Stromal cell of bone marrow (primary cell): Measurements from ENCODE around the gene AMBRA1.

Experiments used
- DNase-seq: peaks from one replicate; pipeline ENCODE4 v3.0.0-alpha.2; 2012; ENCODE audit warnings: low read depth

AMBRA1 gene

DNA sequence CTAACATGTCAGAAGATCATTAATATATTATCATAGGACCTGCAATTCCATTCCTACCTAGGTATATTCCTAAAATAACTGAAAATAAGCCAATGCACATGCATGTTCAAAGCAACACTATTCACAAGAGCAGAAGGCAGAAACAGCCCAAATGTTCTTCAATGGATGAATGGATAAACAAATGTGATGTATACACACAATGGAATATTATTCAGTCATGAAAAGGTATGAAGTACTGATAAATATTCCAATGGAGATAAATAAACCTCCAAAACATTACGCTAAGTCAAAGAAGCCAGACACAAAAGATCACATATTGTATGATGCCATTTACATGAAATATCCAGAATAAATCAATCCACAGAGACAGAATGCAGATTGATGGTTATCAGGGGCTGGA lies 16.8 kb downstream of the AMBRA1 start:
- no peak for DNase-seq

DNA sequence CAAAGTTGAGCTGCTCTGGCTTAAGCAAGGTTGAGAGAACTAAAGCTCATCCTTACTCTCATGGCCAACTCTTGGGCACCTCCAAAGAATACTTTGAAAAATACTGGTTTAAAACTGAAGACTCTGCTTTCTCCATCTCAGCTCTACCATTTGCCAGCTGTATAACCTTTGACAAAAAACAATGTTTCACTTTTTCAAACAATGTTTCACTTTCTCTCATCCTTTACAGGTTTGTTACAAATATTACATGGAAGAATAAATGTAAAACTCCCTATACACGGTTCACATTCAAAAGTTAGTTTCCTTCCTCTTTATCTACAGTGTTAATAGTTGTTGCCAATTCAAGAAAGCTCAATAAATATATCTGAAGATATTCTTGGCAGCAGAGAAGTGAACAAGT lies 19.2 kb downstream of the AMBRA1 start:
- DNase-seq, result no peak

DNA sequence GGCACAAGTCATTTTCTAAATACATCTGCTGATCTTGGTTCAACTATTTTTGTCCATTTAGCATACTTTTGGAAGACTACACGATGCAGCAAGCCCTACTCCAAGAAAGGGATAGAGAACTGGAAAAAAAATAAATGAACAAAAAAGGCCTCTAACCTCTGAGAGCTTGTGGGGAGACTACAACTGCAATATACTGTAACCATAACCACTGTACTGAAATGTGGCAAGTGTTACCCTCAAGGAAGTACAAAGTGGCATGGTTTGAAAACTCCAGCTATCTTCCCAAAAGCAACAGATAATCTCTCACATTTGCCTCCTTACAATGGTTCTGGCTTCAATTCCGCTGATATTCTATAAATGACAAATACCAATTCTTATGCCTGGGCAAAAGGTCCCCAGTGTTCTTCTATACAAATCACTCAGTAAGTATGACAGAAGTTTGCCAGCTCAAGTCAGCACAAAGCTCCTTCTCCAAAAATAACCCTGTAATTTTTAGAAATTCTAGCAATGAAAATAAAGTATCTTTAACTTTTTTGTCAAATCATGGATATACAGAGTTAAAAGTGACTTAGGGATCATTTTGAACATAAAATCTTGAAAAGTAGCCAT lies 22.9 kb downstream of the AMBRA1 start:
- DNase-seq, result no peak

DNA sequence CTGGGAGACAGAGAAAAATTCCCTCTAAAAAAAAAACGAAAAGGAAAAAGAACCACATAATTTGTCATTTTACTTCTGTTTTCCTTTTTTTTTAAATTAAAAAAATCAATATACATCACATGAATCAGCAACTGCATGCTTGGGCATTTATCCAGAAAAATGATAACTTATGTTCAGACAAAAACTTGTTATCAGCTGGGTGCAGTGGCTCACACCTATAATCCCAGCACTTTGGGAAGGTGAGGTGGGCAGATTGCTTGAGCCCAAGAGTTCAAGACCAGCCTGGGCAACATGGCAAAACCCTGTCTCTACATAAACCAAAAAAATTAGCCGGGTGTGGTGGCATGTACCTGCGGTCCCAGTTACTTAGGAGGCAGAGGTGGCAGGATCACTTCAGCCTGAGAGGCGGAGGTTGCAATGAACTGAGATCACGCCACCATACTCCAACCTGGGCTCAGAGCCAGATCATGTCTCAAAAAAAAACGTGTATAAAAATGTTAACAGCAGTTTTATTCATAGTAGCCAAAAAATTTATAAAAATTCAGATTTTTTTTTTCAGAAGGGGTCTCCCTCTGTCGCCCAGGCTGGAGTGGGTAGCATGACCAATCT lies 28.5 kb downstream of the AMBRA1 start:
- no peak for DNase-seq

DNA sequence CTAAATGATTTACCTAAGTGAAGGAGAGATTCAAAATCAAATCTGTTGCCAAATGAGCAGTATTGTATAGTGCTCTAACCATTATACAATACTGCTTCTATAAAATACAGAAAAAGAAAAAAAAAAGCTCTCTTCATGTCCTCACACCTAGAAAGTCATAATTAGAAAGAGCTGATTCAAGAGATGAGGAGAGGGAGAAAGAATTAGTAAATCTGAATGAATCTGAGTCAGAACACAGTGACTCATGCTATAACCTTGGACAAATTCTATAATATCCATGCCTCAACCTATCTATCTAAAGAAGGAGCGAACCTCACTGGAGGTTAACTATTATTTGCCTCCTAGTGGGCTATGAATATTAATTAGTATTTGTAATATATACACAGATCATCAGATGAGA lies 29.4 kb downstream of the AMBRA1 start:
- DNase-seq, result no peak

DNA sequence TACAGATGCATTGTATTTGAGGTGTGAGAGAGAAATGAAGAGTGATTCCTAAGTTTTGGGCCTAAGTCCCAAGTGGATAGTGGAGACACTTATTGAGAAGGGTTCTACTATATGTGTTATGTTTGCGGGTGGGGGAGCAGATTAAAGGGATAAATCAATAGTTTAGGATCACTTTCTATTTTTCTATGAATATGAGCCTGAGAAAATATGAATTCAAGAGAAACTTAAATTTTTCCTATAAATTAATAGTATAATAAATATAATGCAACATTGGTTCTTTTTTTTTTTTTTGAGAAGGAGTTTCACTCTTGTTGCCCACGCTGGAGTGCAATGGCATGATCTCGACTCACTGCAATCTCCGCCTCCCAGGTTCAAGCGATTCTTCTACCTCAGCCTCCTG lies 31.3 kb downstream of the AMBRA1 start:
- DNase-seq, result no peak

DNA sequence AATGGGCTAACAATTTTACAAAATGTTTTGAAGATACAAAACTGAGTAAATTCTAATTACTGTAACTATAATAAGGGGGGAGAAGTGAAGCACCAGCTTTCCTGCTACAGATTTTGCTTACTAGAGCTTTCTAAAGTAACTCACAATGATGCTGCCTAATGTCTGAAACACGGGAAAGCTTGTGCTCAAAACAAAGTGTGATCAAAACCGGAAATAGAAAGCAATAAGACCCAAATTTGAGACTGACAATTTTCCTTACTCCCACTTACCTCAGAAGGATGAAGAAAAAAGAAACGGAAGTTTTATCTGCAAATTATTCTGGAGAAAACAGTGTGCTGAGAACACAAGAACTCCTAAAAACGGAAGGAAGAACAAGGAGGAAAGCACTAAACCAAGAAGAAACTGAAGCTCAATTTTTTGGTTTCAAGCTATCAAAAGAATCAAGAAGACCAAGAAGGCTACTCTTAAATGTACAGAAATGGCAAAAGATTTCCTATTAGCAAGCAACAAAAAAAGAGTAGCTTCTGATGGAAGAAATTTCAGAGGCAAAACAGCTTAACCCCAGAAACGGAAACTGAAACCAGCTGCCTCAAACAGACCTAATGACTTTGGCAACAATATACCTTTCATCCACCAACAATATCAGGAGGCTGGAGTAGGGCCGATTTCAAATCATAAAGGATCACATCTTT lies 33.4 kb downstream of the AMBRA1 start:
- no peak for DNase-seq

DNA sequence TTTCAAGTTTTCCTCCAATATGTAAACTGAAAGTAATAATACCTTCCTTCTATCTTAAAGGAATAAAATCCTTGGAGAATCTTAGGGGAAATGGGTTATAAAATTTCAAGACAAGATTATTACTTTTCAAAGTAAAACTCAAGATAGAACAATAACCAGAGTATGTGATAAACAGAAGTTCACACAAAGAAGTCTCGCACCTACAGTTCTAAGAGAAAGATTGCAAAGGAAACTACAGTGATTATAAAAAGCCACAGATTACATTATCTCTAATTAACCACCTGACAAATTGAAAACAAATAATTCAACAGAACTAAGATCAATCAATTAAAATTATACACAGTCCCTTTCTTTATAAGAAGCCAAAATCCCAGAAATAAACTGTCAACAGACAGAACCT lies 34.0 kb downstream of the AMBRA1 start:
- DNase-seq, result no peak

DNA sequence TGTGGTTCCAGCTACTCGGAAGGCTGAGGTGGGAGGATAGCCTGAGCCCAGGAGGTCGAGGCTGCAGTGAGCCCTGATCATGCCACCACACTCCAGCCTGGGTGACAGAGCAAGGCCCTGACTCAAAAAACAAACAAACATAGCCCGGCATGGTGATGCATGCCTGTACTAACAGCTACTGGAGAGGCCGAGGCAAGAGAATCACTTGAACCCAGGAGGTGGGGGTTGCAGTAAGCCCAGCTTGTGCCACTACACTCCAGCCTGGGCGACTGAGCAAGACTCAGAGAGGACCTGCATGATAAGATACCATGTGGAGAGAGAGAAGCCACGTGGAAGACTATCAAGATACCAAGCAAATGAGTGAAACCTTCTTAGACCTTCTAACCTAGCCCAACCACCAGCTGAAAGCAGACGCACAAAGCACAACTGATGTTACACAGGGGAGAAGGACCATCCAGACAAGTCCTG lies 36.1 kb downstream of the AMBRA1 start:
- no peak for DNase-seq

DNA sequence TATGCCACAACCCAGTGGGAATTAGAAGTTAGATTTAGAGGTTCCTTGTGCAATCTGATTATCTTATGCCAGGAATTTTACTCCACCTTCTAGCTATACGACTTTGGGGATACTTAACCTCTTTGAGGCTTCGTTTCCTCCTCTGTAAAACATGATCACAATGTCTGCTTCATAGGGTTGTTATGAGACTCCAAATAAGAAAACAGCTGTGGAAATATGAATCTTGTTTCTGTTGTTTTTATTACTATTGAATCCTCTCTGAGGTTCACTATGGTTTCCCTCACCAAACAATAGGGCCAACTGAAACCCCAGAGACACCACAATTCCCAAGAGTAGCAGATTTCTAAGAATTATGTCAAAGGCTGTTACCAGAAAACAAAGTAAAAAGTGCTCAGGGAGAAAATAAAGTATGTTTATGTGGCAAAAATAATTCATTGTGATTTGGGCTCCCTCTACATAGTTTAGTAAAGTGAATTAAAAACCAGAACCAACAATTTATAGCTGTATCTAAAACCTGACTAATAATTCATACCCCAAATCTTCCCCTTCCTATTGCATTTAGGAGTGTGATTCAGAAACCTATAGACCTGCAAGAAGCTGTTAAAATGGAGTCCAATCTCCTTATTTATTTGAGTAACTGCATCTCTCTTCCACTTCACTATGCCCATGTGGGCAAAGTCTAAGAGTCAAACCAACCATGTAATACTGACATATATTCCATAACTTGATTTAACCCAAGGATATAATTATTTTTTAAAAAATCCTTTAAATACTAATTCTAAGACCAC lies 38.4 kb downstream of the AMBRA1 start:
- peak; percentile 69 for DNase-seq

DNA sequence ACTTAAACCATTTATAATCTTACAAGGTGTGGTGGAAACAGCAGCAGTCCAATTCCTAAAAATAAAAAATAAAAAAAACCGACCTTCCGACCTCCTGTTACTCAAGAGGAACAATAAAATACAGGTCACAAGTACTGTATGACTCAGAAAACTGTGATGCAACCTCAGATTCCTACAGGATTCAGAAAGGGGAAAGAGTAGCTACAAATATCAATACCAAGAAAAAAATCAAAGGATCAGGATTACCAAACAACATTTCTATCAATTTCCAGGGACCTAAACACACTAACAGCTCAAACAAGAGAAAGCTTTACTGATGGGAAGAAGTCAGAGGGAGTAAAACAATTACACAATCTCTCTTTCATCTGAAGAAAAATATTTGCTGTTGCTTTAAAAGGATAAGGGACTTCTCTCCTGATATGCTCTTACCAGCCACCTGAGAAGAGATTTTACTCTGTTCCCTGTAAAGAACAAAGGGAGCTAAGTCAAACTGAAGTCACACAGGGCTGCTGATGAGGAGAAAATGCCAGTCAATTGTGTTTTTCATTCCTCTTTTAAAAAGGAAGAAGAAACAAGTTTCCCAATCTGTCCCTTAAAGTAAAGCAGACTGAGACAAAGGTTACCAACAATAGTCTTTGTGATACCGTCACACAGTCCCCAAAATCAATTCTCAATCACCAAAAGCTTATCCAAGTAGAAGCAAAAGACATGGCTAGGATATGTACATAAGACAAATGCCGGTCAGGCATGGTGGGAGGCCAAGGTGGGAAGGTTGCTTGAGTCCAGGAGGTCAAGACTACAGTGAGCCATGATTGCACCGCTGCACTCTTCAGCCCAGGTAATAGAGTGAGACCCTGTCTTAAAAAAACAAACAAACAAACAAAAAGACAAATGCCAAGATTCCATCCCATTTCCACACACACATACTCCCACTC lies 39.3 kb downstream of the AMBRA1 start:
- DNase-seq, result peak; percentile 78

DNA sequence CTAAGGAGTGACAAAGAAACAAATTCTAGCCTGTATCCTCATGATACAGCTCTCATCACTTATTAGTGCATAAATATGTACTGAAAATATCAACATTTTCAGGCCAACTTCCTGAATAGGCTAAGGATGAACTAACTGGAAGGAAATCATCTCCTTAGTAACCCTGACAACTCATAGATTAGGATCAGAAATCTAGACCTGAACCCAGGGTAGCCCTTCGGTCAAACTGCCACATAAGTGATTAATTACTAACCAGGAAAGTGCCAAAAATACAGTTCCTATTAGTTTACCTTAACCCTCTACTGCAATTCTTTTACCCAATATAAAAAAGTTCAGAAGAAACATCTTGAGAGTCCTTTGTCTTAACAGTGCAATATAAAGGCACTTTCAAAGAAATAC lies 40.0 kb downstream of the AMBRA1 start:
- no peak for DNase-seq

DNA sequence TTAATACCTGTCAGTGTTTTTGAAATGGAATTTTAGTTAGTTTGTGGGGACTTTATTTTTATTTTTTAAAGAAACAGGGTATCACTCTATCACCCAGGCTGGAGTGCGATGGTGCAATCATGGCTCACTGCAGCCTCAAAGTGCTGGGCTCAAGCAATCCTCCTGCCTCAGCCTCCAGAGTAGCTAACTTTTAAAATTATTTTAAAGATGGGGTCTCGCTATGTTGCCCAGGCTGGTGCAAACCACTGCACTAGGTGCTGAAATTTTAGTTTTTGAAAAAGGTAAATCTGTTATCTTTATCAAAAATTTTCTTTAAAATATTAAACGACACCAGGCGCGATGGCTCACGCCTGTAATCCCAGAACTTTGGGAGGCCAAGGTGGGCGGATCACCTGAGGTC lies 42.6 kb downstream of the AMBRA1 start:
- no peak for DNase-seq

DNA sequence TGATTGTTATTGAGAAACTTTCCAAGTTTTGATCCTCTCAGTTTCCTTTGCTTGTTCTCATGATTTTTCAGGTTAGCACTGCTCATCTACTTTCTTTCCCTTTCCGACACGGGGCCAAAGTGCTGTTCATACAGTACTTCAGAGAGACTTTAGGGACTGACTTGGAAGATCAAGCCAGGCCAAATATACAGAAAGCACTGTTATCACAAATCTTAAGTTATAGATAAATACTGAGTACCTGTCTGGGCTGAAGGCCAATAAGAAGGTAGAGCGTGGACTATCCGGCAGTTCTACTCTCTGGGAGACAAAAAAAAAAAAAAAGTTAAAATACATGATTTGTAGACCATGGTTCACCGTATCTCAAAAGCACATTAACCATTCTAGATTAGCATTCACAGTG lies 46.2 kb downstream of the AMBRA1 start:
- no peak for DNase-seq

DNA sequence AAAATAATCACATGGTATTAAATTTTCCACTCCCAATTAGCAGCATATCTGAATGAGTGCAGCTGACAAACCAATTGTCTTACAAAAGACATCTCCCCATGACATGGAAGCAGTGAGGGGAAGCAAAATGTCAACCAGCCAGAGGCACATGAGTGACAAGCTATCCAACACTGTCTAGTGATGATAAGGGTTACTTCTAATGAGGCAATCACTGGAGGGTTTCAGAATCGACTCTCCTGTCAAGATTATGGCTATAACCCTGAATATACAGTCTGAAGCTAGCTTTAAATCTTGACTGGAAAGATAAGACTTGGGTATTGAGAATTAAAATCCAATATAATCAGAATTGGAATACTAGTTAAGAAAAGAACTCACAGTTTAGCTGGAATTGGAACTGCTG lies 50.3 kb downstream of the AMBRA1 start:
- DNase-seq, result no peak

DNA sequence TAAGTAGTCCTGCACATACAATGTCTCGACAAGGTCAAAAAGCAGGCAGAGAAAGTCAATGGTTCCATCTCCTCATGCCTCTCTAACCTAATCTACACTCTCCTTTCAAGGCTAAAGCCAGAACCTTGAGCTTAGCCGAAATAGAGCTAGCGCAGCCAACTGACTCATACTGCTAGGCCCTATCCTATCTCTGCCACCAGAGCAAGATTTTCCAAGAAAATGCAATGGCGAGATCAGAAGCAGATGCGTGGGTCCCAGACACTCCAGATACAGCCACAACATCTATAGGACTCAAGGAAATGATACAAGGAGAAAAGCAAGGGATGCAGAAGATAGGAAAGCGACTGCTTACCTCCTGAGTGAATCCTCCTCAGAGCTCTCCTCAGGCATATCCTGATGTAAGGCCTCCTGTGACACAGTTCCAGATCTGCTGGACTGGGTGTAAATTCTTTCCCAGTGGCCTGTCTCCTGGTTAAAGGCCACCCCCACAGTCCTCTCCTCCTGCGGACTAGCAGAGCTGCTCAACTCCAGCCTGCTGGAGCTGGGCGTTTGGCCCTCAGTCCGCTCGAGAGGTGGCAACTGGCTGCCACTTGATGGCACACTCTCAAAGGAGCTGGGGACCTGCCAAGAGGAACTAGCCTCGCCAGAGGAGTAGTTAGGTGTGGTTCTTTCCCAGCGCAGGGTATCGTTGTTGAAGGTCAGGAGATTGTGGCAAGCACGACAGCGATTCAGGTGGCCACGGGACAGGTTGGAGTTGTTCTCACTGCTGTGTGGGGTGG lies 52.0 kb downstream of the AMBRA1 start:
- no peak for DNase-seq

DNA sequence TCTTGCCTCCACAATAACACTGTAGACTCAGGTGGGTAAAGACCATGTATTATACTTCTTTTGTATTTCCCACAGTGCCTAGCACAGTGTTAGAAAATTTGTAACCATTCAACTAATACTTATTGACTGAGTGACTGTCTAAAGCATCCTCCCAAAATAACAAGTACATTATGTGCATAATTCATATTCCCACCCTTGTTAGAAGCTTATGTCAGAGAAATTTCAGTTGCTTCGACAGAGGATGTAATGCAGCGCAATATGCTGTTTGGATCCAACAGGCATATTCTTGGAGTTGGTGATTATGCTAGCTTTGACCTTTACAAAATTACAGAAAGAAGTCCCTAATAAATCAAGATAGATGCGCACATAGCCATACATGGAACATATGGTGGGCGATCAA lies 53.0 kb downstream of the AMBRA1 start:
- DNase-seq, result no peak

DNA sequence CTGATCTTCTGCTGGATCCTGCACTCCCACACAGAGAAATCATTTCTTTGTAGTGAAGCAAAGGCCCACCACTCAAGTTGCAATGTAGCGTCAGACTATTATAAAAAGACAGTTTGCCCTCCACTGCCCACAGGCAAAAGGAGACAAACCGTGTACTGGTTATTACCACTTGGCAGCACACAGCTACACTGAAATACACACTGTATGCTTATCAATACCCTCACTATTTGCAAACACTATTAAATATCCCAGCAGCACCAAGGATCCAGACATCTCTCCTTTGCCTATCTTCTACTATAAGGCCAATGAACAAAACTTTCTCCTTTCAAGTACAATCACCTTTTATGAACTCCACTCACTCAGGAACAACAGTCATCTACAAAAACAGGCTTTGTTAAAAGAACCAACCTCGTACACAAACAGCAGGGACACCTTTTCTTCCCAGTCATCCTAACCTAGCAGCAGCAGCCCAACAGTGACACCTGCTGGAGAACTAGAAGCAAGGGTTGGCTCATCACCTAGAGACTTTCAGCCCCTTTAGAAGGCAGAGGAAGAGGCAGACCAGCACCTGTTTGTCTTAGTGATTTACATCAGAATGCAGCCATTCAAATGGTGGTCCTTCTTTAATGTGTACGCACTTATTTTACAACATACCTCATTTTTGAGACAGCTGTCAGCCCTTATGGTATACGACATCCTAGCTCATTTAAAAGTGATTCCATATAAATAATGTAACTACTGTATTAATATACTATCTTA lies 56.1 kb downstream of the AMBRA1 start:
- DNase-seq, result no peak

DNA sequence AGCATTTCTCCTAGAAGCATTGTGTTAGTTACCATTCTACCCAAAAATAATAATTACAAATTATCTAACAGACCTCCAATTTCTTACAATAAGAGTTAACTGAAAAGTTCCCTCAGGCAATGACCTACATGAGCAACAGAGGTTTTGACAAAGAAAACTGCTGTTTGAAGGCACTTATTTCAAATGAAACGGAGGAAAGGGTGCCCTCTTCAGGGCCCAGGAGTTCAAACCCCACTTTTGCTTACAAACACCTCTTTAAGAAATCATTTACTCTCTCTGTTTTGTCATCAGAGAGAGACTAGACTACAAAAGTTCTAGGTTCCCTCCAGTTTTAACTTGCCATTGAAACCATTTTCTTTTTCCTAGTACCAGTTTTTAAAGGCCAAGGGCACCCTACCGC lies 56.7 kb downstream of the AMBRA1 start:
- DNase-seq, result no peak

DNA sequence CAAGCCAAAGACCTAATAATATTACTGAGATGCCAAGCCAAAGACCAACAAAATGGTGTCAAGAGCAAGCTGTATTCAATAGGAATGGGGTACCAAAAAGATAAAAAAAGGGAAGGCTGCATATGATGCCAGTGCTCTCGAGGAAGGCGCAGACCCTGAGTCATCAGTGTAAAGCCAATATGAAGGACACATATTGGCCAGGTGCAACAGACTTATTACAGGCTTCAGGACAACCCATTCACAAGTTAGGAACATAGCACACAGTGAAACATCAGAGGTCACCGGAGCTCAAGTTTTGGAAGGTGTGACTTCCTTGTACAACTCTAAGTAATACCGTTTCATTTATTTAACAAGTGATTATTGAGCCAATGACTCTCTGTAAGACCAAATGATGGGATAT lies 58.1 kb downstream of the AMBRA1 start:
- no peak for DNase-seq
